Retinal pigment epithelial cell (primary cell): ENCODE data around the gene SLC52A1.

Source experiments
- DNase-seq: peaks from one replicate; pipeline ENCODE4 v3.0.0-alpha.2; 2010; ENCODE audit warnings: low read depth
- H3K4me3 ChIP-seq: 2 replicates; pipeline ENCODE4 v1.5.1; 2011; ENCODE audit warnings: mild to moderate bottlenecking, low read length, control low read depth, moderate library complexity
- TF ChIP-seq, protein P1 (sequence below): conservative IDR thresholded peaks from 2 replicates; pipeline ENCODE4 v1.5.1; 2011; ENCODE audit warnings: low read depth, low read length, control low read depth, inconsistent platforms

SLC52A1 gene

DNA sequence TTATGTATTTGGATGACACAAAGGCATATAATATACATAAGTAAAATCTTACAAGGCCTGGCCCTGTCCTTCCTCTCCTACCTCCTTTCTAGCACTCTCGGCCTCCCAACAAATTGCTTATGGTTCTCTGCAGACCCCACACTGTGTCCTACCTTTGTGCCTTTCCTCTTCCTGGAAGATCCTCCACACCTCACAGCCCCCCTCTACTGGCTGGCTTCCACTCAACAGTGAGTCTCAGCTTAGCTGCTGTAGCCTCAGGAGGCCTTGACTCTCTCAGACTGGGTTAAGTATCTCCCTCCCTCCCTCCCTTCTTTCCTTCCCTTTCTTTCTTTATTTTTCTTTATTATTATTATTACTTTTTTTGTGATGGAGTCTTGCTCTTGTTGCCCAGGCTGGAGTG lies 8.3 kb upstream of the SLC52A1 start:
- no peak overlapping the region for H3K4me3 ChIP-seq
- DNase-seq: no peak
- TF ChIP-seq, protein P1, sequence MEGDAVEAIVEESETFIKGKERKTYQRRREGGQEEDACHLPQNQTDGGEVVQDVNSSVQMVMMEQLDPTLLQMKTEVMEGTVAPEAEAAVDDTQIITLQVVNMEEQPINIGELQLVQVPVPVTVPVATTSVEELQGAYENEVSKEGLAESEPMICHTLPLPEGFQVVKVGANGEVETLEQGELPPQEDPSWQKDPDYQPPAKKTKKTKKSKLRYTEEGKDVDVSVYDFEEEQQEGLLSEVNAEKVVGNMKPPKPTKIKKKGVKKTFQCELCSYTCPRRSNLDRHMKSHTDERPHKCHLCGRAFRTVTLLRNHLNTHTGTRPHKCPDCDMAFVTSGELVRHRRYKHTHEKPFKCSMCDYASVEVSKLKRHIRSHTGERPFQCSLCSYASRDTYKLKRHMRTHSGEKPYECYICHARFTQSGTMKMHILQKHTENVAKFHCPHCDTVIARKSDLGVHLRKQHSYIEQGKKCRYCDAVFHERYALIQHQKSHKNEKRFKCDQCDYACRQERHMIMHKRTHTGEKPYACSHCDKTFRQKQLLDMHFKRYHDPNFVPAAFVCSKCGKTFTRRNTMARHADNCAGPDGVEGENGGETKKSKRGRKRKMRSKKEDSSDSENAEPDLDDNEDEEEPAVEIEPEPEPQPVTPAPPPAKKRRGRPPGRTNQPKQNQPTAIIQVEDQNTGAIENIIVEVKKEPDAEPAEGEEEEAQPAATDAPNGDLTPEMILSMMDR: no peak

- no peak overlapping the region for H3K4me3 ChIP-seq
- no peak for DNase-seq
- TF ChIP-seq, protein P1: no peak
Observed at GRCh38 chr17:5042157-5043022, 7.2 kb upstream of the SLC52A1 start.

- TF ChIP-seq, protein P1: no peak
- H3K4me3 ChIP-seq: no peak overlapping the region
- DNase-seq: no peak
Observed at GRCh38 chr17:5034651-5035050, 575 bp downstream of the SLC52A1 start.

DNA sequence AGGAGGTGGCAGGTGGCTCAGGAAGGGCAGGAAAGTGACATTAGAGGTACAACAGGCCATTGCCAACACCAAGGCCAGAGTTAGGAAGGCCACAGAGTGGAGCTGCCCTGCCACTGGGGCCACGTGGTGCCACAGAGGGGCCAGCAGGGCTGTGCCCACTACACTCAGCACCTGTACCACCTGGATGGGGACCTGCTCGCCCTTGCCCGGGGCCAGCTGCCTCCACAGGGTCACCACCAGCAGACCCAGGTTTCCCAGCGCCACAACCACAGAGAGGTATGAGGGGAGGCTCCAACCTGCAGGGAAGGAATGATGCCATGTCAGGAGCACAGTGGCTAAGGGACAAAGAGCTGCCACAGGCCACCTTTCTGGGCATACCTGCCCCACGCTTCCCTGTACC lies 1.2 kb downstream of the SLC52A1 start:
- TF ChIP-seq, protein P1: no peak
- H3K4me3 ChIP-seq: no peak overlapping the region
- no peak for DNase-seq

DNA sequence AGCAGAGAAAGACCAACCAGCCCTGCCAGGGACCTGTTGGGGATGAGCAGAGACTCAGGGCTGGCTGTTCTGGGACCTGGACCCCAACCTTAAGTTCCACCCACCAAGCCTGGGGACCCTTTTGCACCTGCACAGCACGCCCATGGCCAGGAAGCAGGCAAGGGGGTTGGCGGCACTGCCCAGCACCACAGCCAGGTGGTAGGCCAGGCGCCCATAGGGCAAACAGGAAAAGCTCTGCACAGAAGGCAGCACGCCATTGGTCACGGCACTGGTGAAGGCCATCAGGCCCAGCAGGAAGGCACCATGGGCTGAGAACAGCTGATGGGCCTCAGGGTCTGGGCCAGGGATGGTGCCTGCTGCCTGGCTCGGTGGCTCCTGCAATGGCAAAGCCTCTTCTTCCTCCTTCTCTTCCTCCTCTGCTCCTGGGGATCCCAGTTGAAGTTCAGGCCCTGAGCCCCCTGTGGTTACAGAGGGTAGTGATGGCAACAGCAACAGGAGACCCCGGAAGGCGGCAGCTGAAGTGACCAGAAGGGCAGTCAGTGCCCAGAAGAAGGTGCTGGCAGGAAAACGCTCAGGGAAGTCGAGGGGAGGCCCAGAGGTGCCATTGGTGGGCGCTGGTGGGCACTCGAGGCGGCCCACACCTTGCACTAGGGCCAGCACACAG lies 1.7 kb downstream of the SLC52A1 start:
- H3K4me3 ChIP-seq: no peak overlapping the region
- DNase-seq: no peak
- TF ChIP-seq, protein P1: no peak

GRCh38 chr17:5032865-5033264 lies 2.4 kb downstream of the SLC52A1 start:
- TF ChIP-seq, protein P1: no peak
- no peak overlapping the region for H3K4me3 ChIP-seq

More at GRCh38 chr17:5032865-5033264, 2.4 kb downstream of the SLC52A1 start:
- DNase-seq: no peak
